Hindlimb muscle (tissue), 1 donor: ENCODE results near the gene TMEM245. TPM values are rescaled to one million over a fixed set of nuclear protein-coding genes. Genes with fewer than 3 reads are reported as not detected.

Experiments used
- DNase-seq: peaks from one replicate; pipeline ENCODE4 v3.0.0-alpha.2; 2013
- polyA plus RNA-seq: library from polyadenylated mRNA; unstranded; fragments of 120-200 nt; gene quantifications from one replicate; pipeline ENCODE4 v1.2.1, GENCODE V29; 2013; ENCODE audit not compliant: insufficient read length

The TMEM245 gene
- polyA plus RNA-seq, 1 donor: 37.3 TPM

DNA sequence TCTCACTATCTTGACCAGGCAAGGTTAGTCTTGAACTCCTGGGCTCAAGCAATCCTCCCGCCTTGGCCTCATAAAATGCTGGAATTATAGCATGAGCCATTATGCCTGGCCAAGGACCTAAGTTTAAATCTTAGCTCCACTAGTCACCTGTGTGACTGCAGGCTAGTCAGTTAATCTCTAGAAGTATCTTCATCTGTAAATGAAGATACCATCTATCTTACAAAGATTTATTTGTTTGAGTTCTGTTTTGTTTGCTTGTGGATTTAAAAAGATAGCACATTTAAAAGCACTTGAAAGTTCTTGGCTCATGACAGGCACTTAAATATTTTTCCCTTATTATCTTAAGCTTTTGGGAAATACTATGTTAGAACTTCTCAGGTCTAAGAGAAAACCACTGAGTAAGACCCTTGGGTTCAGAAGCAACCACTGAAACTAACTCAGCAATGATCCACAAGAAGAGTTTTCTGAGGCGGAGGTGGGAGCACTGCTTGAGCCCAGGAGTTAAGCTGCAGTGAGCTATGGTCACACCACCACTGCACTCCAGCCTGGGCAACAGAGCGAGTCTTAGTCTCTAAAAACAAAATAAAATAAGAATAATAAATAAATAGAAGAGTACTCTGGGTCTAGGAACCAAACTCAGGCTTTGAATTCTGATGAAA, 19.1 kb downstream of the TMEM245 start:
- DNase-seq: no peak

- DNase-seq: peak; percentile 42
These were observed 20.8 kb downstream of the TMEM245 start for GRCh38 chr9:109098960-109099308.

DNA sequence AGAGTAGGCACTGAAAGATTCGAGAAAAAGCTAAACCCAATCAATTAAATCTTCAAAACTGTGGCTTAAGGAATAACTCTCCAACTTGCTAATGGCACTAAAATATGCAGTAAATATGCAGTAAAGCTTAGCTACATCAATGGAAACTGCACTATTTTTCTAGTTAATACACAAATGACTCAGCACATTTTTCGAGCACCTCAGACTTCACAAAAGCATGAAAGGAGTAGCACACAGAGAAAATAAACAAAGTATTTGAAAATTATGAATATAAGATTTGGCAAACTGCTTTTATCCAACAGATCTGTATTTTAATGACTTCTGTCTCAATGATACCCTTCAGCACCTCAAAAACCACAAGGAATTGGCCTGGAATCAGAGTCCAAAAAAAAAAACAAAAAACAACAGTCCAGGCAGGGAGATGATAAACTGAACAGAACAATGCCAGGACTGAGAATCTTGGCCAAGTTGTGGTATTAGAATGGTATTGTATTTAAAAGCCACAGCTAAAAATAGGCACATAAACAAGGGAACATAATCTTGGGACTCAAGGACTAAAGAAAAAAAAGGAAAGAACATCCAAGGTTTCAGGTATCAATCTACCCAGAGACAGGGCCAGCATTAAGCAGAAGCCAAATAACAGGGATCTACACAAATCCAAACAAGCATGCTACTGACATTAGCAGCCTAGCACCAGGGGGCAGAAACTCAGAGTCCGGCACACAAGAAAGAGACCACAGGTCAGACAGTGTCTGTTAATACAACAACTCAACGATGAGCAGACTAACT, 21.4 kb downstream of the TMEM245 start:
- peak; percentile 29 for DNase-seq

- no peak for DNase-seq
These were observed 22.6 kb downstream of the TMEM245 start for GRCh38 chr9:109097146-109097545.

DNA sequence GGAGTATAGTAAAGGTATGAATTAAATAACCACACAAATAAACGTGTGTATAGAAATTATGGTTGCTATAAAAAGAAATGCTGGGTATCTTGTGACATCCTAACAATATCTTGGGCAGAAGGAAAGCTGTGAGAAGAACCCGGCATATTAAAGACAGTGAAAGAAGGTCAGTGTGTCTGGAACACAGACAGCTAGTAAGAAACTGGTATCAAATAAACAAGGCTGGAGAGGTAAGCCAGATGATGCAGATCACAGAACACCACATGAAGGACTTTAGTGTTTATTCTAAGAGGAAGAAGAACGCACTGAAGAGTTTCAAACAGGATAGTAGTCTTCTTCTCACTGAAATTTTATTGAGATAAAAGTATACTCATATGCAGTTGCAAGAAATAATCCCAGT, 24.4 kb downstream of the TMEM245 start:
- DNase-seq: no peak

DNA sequence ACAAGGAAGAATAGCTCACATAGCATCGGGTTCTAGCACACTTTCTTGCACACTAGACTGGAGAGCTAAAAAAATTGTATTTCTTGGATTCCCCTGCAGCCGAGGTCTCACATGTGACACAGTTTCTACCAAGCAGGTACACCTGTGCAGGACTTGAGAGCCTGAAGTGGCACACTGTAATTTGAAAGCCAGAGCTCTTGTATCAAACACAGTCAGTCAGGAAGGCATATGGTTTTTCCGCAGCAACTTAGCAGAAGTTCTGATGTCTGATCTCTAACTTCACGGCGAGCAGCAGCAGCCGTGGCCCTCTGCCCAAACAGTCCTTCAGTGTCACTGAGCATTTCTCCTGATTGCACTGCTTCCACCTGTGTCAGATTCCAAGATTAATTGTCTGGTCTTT, 25.5 kb downstream of the TMEM245 start:
- no peak for DNase-seq

GRCh38 chr9:109092587-109092986, 27.2 kb downstream of the TMEM245 start:
- no peak for DNase-seq

GRCh38 chr9:109092051-109092580, 27.6 kb downstream of the TMEM245 start:
- no peak for DNase-seq

DNA sequence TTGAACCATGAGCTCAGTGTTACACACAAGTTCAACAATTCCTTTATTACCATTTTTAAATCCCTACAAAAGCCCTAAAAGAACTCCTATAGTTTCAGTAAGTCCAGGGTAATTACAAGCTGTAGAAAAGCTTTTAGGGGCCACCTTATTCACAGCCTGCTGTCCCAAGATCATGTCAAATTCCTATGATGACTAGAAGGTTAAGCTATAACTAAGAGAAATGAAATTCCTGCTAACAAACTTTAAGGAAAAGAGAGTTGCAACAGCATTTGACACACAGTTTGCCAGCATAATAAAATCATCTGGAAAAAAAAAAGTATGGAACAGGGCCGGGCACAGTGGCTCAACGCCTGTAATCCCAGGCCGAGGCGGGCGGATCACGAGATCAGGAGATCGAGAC, 31.5 kb downstream of the TMEM245 start:
- no peak for DNase-seq

DNA sequence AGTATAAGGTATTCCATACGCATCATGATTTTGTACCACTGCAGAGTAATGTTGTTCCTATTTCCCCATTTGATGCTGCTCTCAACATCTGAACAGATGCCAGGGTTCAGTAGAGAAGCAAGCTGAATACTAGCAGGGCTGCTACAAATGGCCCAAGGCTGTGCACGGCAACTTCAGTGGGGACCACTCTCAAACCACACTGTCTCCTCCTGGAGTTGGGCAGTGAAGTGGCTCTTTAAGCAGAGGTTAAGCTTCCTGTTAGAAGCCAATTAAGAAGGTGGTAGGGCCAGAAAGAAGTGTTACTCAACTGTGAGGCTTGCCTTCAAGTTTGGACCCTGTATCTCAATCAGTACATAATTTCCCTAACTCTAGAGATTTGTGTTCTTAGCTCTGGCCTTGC, 32.0 kb downstream of the TMEM245 start:
- DNase-seq: no peak

DNA sequence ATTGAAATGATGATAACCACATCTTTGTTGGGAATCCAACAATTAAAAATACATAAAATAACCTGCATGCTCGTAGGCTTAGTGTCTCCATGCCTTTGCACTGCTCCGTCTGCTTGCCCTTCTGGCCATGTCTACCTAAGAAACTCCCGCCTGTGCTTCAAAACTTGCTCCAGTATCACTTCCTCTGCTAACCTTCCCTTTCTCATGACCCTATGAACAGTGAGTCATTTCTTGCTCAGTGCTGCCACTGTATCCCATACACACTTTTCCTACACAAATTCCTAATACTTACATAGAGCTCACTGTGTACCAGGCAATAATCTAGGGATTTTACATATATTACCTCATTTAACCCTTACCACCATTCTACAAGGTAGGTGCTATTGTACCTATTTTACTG, 33.5 kb downstream of the TMEM245 start:
- no peak for DNase-seq

DNA sequence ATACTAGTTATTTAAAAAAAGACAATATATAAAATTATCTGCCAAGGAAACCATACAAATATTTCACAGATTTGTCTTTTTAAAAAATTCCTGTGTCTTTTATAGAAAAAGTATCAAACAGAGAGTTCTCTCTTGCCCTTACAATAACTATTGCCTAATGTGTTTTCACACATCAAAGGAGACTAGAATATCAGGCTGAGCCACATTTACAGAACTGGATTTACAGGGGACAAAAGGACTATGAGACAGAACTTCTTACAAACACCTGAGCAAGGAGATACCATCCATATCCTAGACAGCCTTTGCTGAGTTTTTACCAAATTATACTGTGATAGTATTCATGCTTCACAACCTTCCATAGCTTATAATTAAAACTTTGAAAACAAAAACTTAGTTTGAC, 34.2 kb downstream of the TMEM245 start:
- no peak for DNase-seq

- no peak for DNase-seq
These were observed 35.8 kb downstream of the TMEM245 start for GRCh38 chr9:109083813-109084405.

GRCh38 chr9:109083141-109083540, 36.6 kb downstream of the TMEM245 start:
- no peak for DNase-seq

DNA sequence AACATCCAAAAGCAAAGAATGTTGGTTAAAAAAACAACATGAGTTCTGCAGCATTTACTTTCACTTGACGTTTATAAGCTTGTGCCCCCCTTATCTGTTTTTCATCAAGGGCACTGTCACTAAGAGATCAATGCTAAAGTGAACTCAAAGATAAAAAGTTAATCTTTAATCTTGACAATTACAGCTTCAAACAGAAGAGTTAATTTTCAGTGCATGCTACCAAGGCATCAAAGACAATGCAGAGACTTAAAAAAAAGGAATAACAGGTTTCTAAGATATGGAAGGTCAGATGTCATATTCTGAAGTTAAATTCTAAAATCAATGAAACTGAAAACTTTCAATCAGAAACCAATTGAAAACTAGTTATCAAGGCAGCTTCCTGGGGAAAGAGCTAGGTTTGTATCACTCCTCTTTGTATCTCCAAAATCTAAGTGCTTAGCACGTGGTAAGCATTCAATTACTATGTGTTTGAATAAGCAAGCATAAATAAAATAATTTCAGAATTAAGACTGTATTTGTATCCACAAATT, 37.6 kb downstream of the TMEM245 start:
- DNase-seq: no peak

- no peak for DNase-seq
These were observed 45.4 kb downstream of the TMEM245 start for GRCh38 chr9:109074236-109074889.

- DNase-seq: no peak
These were observed 46.8 kb downstream of the TMEM245 start for GRCh38 chr9:109072821-109073435.

DNA sequence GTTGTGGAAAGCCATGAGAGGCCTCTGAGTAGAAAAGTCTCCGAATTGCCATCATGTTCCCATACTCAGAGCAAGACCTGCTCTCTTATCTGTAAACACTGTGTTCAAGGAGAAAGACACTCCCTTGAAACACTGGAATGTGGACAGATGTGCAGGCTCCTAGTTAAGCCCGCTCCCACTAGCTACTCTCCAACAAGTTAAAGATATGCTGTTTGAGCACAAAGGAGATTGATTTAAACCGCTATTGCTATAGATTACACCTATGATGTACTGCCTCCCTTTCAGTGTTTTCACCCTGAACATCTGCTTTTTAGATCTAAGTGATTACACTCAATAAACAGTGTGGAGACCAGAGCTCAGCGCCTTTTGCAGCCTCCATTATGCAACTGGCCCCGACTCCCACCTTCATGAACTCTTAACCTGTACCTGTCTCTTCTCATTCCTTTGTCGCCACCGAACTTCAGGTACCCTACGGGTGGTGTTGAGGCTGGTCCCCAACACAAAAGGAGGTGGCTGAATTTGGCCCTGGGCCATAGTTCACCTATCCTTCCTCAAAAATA, 47.5 kb downstream of the TMEM245 start:
- no peak for DNase-seq

GRCh38 chr9:109068764-109069163, 51.0 kb downstream of the TMEM245 start:
- DNase-seq: no peak

DNA sequence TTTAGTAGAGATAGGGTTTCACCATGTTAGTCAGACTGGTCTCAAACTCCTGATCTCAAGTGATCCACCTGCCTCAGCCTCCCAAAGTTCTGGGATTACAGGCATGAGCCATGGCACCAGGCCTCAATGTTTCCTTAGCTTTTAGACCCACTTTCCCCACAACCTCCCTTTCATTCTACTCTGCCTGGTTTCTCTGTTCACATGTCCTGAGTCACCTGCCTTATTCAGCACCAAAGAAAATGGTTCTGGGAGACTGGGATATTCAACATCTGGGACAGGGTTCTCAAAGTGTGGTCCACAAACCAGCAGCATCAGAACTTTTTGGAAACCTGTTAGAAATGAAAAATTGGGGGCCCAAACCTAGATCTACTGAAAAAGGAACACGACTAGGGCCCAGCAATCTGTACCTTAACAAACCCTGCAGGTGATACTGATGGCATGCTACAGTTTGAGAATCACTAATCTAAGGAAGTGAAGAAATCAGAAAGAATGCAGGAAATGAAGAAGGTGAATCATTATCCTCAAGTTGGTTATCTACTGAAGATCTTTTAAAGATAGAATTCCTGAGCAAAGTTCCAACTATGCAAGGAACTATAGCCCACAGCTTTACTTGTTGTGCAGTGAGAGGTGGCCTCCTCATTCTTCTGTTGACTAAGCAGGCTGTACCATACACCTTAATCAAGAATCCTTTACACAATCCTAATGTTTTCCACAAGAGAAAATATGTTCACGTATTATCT, 54.6 kb downstream of the TMEM245 start:
- DNase-seq: no peak

DNA sequence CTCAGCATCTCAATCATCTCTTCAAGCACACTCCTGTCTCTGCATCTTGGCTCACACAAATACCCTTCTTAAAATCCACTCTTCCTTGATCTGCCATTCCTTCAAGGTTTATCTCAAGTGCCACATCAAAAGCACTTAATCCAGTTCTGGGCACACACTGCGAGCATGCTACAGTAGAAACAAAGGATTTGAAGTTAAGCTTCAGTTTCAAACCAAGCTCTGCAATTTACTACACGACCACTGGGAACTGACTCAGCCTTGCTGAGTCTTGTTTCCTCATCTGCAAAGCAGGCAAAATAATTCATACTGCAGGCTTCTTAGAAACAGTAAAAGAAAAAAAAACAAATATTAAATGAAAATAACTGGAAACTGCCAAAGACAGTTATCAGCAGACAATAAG, 56.0 kb downstream of the TMEM245 start:
- no peak for DNase-seq
